Stomach (tissue), 9 donors: ENCODE measurements around the gene CAVIN2. TPM values are rescaled to one million over a fixed set of nuclear protein-coding genes. Genes with fewer than 3 reads are reported as not detected.
"Not testable (repeated sequence)": the region's sequence is repeated elsewhere in the genome, so short reads cannot be mapped to it uniquely, and the experiment has no call there.

ENCODE experiments used
- DNase-seq, 2 donors: peaks; one replicate each; pipeline versions ENCODE4 v3.0.0 to v3.0.0-alpha.2; 2013 to 2019
- H3K27ac ChIP-seq, 5 donors: fragments of 200-600 bp in 4 of 5; sonication (generic) in 4 of 5; one replicate each; pipeline ENCODE4 v1.5.1; 2013 to 2019; ENCODE audit warnings: mild to moderate bottlenecking in 1 of 5, moderate library complexity in 1 of 5
- H3K27me3 ChIP-seq, 3 donors: fragments of 200-600 bp; sonication (generic); one replicate each; pipeline ENCODE4 v1.5.1; 2017 to 2019; ENCODE audit warnings: mixed run types in 1 of 3
- H3K36me3 ChIP-seq, 4 donors: fragments of 200-600 bp; sonication (generic); 1 replicate in 3 of 4; 2 replicates in 1 of 4; pipeline ENCODE4 v1.5.1; 2016 to 2019
- H3K4me1 ChIP-seq, 4 donors: fragments of 200-600 bp; sonication (generic); one replicate each; pipeline ENCODE4 v1.5.1; 2016 to 2019
- H3K4me3 ChIP-seq, 4 donors: fragments of 200-600 bp; sonication (generic) in 3 of 4; one replicate each; pipeline ENCODE4 v1.5.1; 2016 to 2019; ENCODE audit warnings: mild to moderate bottlenecking in 1 of 4
- H3K9me3 ChIP-seq, 4 donors: fragments of 200-600 bp; sonication (generic); one replicate each; pipeline ENCODE4 v1.5.1; 2016 to 2019
- EP300 ChIP-seq: sonication (generic); formaldehyde crosslinking; IDR thresholded peaks from one replicate; pipeline ENCODE4 v1.6.1; 2017; ENCODE audit warnings: antibody characterized with exemption
- POLR2A ChIP-seq, 4 donors: fragments of 450-650 bp; IDR thresholded peaks; one replicate each; pipeline ENCODE4 v1.6.1; 2016; ENCODE audit warnings: antibody characterized with exemption in 4 of 4, control low read depth in 2 of 4, mild to moderate bottlenecking in 1 of 4, moderate library complexity in 1 of 4
- POLR2AphosphoS5 ChIP-seq, 3 donors: sonication (generic); formaldehyde crosslinking; IDR thresholded peaks; one replicate each; pipeline ENCODE4 v1.6.1; 2016; ENCODE audit warnings: antibody characterized with exemption in 3 of 3
- WGBS, 5 donors: extraction: QIAGEN DNeasy Blood & Tissue Kit in 3 of 5; methylation state at CpG; one replicate each; pipeline versions ENCODE4 v1.1.5 to v1.1.7; 2013 to 2018; 5-methylcytosine and 5-hydroxymethylcytosine counted together
- intact Hi-C: fragments of 100-400 bp; cut with DNase I; formaldehyde crosslinking; loops from one replicate; pipeline ENCODE4 v1.15.1; 2023; ENCODE audit warnings: low total_unique reads
- polyA plus RNA-seq, 3 donors: library from polyadenylated mRNA; stranded (reverse); fragments of 200-250 nt; gene quantifications; one replicate each; pipeline ENCODE4 v1.2.3, GENCODE V29; 2013
- total RNA-seq, 5 donors: library from RNA; depleted of rRNA; stranded (reverse); fragments of >200 nt; gene quantifications; one replicate each; pipeline versions ENCODE4 v1.1.0 to v1.2.3, GENCODE V29; 2014 to 2016
- TF ChIP-seq, protein P1 (sequence below), 7 experiments: fragments of 450-650 bp in 4 of 7; fragments of 200-600 bp in 3 of 7; sonication (generic) in 3 of 7; IDR thresholded peaks; one replicate each; pipeline ENCODE4 v1.5.1; 2016 to 2019; ENCODE audit warnings: antibody characterized with exemption in 7 of 7, control low read depth in 2 of 7, mild to moderate bottlenecking in 1 of 7
- donor health status: healthy with polysubstance abuse.
- donor health status: Bipolar disorder and iron deficiency.
- donor health status: healthy.

CAVIN2 gene
- total and polyA plus RNA-seq, 8 donors: 5.8 to 46.3 (median 13.7) TPM

DNA sequence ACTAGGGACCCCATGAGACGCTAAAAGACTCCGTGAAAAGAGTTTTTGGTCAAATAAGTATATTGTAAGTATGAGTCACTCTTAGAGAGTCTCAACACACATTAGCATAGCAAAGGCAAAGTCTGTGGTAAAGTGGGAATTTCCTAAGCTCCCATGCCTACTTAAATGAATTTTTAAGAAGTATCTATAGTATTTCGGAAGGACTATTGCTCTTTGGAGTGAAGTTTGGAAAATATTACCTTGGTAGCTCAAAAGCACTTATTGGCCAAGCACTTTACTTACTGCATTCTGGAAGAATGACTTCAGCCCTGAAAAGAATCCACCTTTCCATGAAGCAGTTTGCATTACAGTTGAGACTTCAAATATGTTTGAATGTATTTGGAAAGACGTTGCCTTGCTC is 57.1 kb downstream of the CAVIN2 start:
- no peak for TF ChIP-seq EP300
- TF ChIP-seq, protein P1, sequence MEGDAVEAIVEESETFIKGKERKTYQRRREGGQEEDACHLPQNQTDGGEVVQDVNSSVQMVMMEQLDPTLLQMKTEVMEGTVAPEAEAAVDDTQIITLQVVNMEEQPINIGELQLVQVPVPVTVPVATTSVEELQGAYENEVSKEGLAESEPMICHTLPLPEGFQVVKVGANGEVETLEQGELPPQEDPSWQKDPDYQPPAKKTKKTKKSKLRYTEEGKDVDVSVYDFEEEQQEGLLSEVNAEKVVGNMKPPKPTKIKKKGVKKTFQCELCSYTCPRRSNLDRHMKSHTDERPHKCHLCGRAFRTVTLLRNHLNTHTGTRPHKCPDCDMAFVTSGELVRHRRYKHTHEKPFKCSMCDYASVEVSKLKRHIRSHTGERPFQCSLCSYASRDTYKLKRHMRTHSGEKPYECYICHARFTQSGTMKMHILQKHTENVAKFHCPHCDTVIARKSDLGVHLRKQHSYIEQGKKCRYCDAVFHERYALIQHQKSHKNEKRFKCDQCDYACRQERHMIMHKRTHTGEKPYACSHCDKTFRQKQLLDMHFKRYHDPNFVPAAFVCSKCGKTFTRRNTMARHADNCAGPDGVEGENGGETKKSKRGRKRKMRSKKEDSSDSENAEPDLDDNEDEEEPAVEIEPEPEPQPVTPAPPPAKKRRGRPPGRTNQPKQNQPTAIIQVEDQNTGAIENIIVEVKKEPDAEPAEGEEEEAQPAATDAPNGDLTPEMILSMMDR (IDR thresholded peaks at IDR 0.05): no peak
- TF ChIP-seq POLR2AphosphoS5 (IDR thresholded peaks at IDR 0.05): no peak
- TF ChIP-seq POLR2A (IDR thresholded peaks at IDR 0.05): no peak
- WGBS, 5 donors: 77 to 84% (median 82%) methylated on average over 4 of the region's 4 CpGs
- Histone ChIP-seq H3K27me3 (no peaks in the 10 kb centered on the region), H3K9me3 (no peaks in the 10 kb centered on the region), H3K27ac (no peak overlapping the region), H3K4me1 (no peaks in the 10 kb centered on the region), H3K36me3 (no peaks in the 10 kb centered on the region), H3K4me3 (no peak overlapping the region)
- no peak for DNase-seq
- intact Hi-C loops: no loop called here

DNA sequence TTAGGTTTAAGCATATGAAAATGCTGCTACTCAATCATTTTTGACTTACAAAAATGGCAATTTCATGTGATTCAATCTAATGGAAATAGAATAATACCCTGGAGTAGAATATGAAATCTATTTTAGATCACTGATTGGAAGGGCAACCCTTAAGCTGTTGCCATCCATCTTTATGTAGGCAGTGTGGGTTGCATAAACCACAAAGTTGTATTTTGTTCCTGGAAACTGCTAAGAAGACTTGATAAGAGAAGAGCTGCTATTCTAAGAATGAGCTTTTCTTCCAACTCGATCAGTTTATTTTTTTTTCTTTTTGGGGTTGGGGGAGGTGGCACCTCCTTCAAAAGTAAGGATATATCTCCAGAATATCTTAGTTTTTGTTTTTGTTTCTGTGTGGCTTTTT is 60.2 kb downstream of the CAVIN2 start:
- WGBS, 5 donors: 37 to 49% (median 40%) methylated on average over 1 of the region's 1 CpG
- Histone ChIP-seq H3K36me3 (no peaks in the 10 kb centered on the region), H3K4me1 (no peaks in the 10 kb centered on the region), H3K27me3 (no peaks in the 10 kb centered on the region), H3K27ac (no peak overlapping the region), H3K9me3 (no peaks in the 10 kb centered on the region), H3K4me3 (no peak overlapping the region)
- intact Hi-C loops: no loop called here
- DNase-seq: no peak
- TF ChIP-seq, protein P1 (IDR thresholded peaks at IDR 0.05): no peak
- TF ChIP-seq POLR2AphosphoS5 (IDR thresholded peaks at IDR 0.05): no peak
- TF ChIP-seq POLR2A (IDR thresholded peaks at IDR 0.05): no peak
- no peak for TF ChIP-seq EP300

DNA sequence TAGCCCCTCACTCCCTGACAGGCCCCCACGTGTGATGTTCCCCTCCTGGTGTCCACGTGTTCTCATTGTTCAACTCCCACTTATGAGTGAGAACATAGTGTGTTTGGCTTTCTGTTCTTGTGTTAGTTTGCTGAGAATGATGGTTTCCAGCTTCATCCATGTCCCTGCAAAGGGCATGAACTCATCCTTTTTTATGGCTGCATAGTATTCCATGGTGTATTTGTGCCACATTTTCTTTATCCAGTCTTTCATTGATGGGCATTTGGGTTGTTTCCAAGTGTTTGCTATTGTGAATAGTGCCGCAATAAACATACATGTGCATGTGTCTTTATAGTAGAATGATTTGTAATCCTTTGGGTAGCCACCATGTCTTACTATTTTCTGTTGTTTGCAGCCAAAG is 61.2 kb downstream of the CAVIN2 start:
- H3K36me3 ChIP-seq, H3K4me1 ChIP-seq, H3K27ac ChIP-seq, intact Hi-C loops, H3K9me3 ChIP-seq, DNase-seq, H3K4me3 ChIP-seq, H3K27me3 ChIP-seq: not testable (repeated sequence)
- WGBS, 5 donors: 89 to 98% (median 93%) methylated on average over 3 of the region's 3 CpGs

Other genes with a start within 250 kb of the CAVIN2 start
- 10 to 100 TPM in 3 of 5 donors, 1 to 10 TPM in 2; 1.4 to 30.1 (median 12.5) TPM for gene NABP1, start 169.0 kb downstream of the CAVIN2 start, total RNA-seq
- 1 to 10 TPM; 4.1 to 9.7 (median 4.5) TPM for gene NABP1, start 169.0 kb downstream of the CAVIN2 start, polyA plus RNA-seq